DOHH2 (cell line): Measurements from ENCODE around the gene SOBP.

Experiments used
- H3F3A ChIP-seq: fragments of 200-600 bp; sonication (generic), shearing (Covaris generic); 2 replicates; pipeline ENCODE4 v1.6.0; 2016; ENCODE audit warnings: antibody characterized with exemption, mild to moderate bottlenecking; ENCODE audit not compliant: control insufficient read depth, insufficient read depth
- H3K27ac ChIP-seq: fragments of 200-600 bp; sonication (generic); 2 replicates; pipeline ENCODE4 v1.5.1; 2014; ENCODE audit warnings: low read depth, mild to moderate bottlenecking, low read length, moderate library complexity
- H3K27me3 ChIP-seq: fragments of 200-600 bp; sonication (generic); 2 replicates; pipeline ENCODE4 v1.6.1; 2014; ENCODE audit warnings: mild to moderate bottlenecking, low read length, mixed read lengths; ENCODE audit not compliant: control insufficient read depth
- H3K36me3 ChIP-seq: fragments of 200-600 bp; sonication (generic); 2 replicates; pipeline ENCODE4 v1.6.1; 2014; ENCODE audit warnings: mild to moderate bottlenecking, low read length, moderate library complexity, mixed read lengths; ENCODE audit not compliant: control insufficient read depth
- H3K4me1 ChIP-seq: fragments of 200-600 bp; sonication (generic); 2 replicates; pipeline ENCODE4 v1.6.1; 2014; ENCODE audit warnings: mild to moderate bottlenecking, low read length, mixed read lengths; ENCODE audit not compliant: control insufficient read depth
- H3K4me2 ChIP-seq: fragments of 200-600 bp; sonication (generic); 2 replicates; pipeline ENCODE4 v1.6.0; 2014; ENCODE audit warnings: mild to moderate bottlenecking, low read length, moderate library complexity
- H3K4me3 ChIP-seq: fragments of 200-600 bp; sonication (generic); 2 replicates; pipeline ENCODE4 v1.5.1; 2014; ENCODE audit warnings: mild to moderate bottlenecking, low read length, mixed read lengths
- H3K79me2 ChIP-seq: fragments of 200-600 bp; sonication (generic); 2 replicates; pipeline ENCODE4 v1.6.1; 2014; ENCODE audit warnings: mild to moderate bottlenecking, low read length, mixed read lengths; ENCODE audit not compliant: control insufficient read depth
- H3K9me2 ChIP-seq: fragments of 200-600 bp; sonication (generic); replicated peaks from 2 replicates; pipeline ENCODE4 v1.6.1; 2014; ENCODE audit warnings: mild to moderate bottlenecking, low read length, mixed read lengths; ENCODE audit not compliant: control insufficient read depth
- H3K9me3 ChIP-seq: fragments of 200-600 bp; sonication (generic); 2 replicates; pipeline ENCODE4 v1.6.1; 2014; ENCODE audit warnings: antibody characterized with exemption, low read length, mixed read lengths; ENCODE audit not compliant: control insufficient read depth, insufficient read depth
- H4K20me1 ChIP-seq: fragments of 200-600 bp; sonication (generic); 2 replicates; pipeline ENCODE4 v1.6.0; 2014; ENCODE audit warnings: low read depth, mild to moderate bottlenecking, antibody characterized with exemption, low read length, moderate library complexity; ENCODE audit not compliant: control insufficient read depth, insufficient read depth
- EZH2phosphoT487 ChIP-seq: fragments of 200-600 bp; sonication (generic); IDR thresholded peaks from 2 replicates; pipeline ENCODE4 v1.6.1; 2017; ENCODE audit warnings: borderline replicate concordance, mild to moderate bottlenecking, antibody characterized with exemption, low read length, moderate library complexity, mixed read lengths
- TF ChIP-seq, protein P1 (sequence below): fragments of 200-600 bp; sonication (generic); IDR thresholded peaks from one replicate; pipeline ENCODE4 v1.5.1; 2014; ENCODE audit warnings: antibody characterized with exemption, mild to moderate bottlenecking, low read depth, low read length; ENCODE audit not compliant: poor library complexity, severe bottlenecking

Gene SOBP

GRCh38 chr6:107564589-107564951 lies 74.7 kb downstream of the SOBP start:
- Histone ChIP-seq H3K4me2 (no peak overlapping the region), H3K27ac (no peak overlapping the region), H3F3A (no peaks in the 10 kb centered on the region), H3K27me3 (no peaks in the 10 kb centered on the region), H3K4me1 (no peaks in the 10 kb centered on the region), H4K20me1 (no peaks in the 10 kb centered on the region), H3K9me3 (no peaks in the 10 kb centered on the region), H3K4me3 (no peak overlapping the region), H3K79me2 (no peaks in the 10 kb centered on the region), H3K9me2 (no peaks in the 10 kb centered on the region), H3K36me3 (no peaks in the 10 kb centered on the region)
- TF ChIP-seq, protein P1, sequence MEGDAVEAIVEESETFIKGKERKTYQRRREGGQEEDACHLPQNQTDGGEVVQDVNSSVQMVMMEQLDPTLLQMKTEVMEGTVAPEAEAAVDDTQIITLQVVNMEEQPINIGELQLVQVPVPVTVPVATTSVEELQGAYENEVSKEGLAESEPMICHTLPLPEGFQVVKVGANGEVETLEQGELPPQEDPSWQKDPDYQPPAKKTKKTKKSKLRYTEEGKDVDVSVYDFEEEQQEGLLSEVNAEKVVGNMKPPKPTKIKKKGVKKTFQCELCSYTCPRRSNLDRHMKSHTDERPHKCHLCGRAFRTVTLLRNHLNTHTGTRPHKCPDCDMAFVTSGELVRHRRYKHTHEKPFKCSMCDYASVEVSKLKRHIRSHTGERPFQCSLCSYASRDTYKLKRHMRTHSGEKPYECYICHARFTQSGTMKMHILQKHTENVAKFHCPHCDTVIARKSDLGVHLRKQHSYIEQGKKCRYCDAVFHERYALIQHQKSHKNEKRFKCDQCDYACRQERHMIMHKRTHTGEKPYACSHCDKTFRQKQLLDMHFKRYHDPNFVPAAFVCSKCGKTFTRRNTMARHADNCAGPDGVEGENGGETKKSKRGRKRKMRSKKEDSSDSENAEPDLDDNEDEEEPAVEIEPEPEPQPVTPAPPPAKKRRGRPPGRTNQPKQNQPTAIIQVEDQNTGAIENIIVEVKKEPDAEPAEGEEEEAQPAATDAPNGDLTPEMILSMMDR, result no peak
- TF ChIP-seq EZH2phosphoT487, result no peak

DNA sequence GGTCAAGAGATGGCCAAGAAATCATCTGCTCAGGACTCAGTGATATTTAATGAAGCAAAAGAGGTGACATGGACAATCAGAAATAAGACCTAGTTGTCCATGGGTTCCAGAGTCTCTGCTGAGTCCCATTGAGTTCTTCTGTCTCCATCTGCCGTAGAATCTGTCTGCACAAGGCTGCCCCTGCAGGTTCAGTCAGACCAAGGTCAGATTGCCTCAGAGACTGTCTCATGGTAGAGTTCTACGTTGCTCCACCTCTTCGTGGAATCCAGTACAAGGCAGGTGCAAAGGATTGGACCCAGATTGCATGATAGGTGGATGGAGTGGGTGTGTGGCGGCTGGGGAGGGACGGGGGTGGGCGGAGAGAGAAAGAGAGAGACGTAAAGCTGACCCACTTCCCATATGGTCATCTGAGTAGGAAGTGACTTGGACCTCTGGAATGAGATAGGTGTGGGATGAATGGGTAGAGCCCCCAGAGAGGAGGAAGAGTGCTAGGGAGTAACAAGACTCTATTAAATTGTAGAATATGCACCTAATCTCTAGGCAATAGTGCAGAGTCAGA lies 75.3 kb downstream of the SOBP start:
- Histone ChIP-seq H4K20me1 (no peaks in the 10 kb centered on the region), H3K4me3 (no peak overlapping the region), H3K27me3 (no peaks in the 10 kb centered on the region), H3K36me3 (no peaks in the 10 kb centered on the region), H3K27ac (no peak overlapping the region), H3K9me2 (no peaks in the 10 kb centered on the region), H3F3A (no peaks in the 10 kb centered on the region), H3K4me2 (no peak overlapping the region), H3K4me1 (no peaks in the 10 kb centered on the region), H3K9me3 (no peaks in the 10 kb centered on the region), H3K79me2 (no peaks in the 10 kb centered on the region)
- TF ChIP-seq, protein P1, result no peak
- no peak for TF ChIP-seq EZH2phosphoT487

GRCh38 chr6:107567643-107568042 lies 77.7 kb downstream of the SOBP start:
- Histone ChIP-seq H3K4me2 (no peak overlapping the region), H4K20me1 (no peaks in the 10 kb centered on the region), H3K27ac (no peak overlapping the region), H3K27me3 (no peaks in the 10 kb centered on the region), H3K9me3 (no peaks in the 10 kb centered on the region), H3K36me3 (no peaks in the 10 kb centered on the region), H3F3A (no peaks in the 10 kb centered on the region), H3K4me3 (no peak overlapping the region), H3K4me1 (peaks cover 19% of the 10 kb centered on the region), H3K79me2 (no peaks in the 10 kb centered on the region), H3K9me2 (no peaks in the 10 kb centered on the region)
- TF ChIP-seq, protein P1, result no peak
- no peak for TF ChIP-seq EZH2phosphoT487

DNA sequence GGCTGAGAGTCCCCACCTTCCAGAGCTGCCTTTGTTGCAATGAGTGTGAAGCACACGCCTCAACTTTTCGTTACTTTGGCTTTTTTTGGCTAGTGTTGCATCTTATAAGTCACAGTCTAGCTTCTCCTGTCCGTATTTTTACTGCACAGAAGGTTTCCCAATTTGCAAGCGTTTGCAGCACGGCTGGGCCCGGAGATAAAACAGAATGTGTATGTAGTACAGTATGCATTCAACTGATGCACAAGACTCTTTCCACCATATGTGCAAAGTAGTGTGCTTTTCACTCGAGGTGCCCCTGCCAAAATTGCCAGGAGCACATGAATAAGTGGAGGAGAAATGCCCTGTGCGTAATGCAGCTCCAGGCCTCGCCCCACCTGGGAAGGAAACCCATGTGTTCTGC lies 79.6 kb downstream of the SOBP start:
- no peaks in the 10 kb centered on the region for H3K9me3 ChIP-seq
- no peak overlapping the region for H3K4me3 ChIP-seq

More for the DNA sequence above, 79.6 kb downstream of the SOBP start:
- Histone ChIP-seq H3K36me3 (no peaks in the 10 kb centered on the region), H3K27ac (no peak overlapping the region), H4K20me1 (no peaks in the 10 kb centered on the region), H3F3A (no peaks in the 10 kb centered on the region), H3K4me1 (peaks cover 27% of the 10 kb centered on the region), H3K79me2 (no peaks in the 10 kb centered on the region), H3K27me3 (no peaks in the 10 kb centered on the region), H3K9me2 (no peaks in the 10 kb centered on the region), H3K4me2 (no peak overlapping the region)
- TF ChIP-seq, protein P1, result no peak
- TF ChIP-seq EZH2phosphoT487, result no peak
